HT-29 (cell line): ENCODE data around the gene ODF4. TPM values are rescaled to one million over a fixed set of nuclear protein-coding genes. Genes with fewer than 3 reads are reported as not detected.
A peak's percentile ranks its signal among the peaks of the same experiment; 100 is the strongest.

Source experiments
- DNase-seq: peaks from one replicate; pipeline ENCODE4 v3.0.0-alpha.2; 2015; ENCODE audit warnings: low spot score
- total RNA-seq: library from RNA; depleted of rRNA; stranded (reverse); fragments of >200 nt; shearing (Covaris generic); gene quantifications from 2 replicates; pipeline ENCODE4 v1.2.3, GENCODE V29; 2014; rRNA removed

Gene ODF4, protein sequence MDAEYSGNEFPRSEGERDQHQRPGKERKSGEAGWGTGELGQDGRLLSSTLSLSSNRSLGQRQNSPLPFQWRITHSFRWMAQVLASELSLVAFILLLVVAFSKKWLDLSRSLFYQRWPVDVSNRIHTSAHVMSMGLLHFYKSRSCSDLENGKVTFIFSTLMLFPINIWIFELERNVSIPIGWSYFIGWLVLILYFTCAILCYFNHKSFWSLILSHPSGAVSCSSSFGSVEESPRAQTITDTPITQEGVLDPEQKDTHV
- total RNA-seq, result not detected in 2 replicates

DNA sequence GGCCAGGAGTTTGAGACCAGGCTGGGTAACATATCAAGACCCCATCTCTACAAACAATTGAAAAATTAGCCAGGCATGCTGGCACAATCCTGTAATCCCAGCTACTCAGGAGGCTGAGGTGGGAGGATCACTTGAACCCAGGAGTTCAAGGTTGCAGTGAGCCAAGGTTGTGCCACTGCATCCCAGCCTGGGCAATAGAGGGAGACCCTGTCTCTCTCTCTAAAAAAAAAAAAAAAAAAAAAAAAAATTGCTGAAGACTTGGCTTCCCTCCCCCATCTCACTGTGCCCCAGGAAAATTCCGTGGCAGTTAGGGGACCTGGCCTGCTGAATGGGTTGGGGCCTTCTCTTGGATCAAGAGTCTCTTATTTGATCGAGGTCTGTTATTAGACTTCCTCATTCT, at the start of gene ODF4:
Gene ODF4 (plus strand): TSS at position 301 of the 400 bp plus-strand sequence. CDS start 212 bp downstream, outside the sequence.
- DNase-seq, result no peak

DNA sequence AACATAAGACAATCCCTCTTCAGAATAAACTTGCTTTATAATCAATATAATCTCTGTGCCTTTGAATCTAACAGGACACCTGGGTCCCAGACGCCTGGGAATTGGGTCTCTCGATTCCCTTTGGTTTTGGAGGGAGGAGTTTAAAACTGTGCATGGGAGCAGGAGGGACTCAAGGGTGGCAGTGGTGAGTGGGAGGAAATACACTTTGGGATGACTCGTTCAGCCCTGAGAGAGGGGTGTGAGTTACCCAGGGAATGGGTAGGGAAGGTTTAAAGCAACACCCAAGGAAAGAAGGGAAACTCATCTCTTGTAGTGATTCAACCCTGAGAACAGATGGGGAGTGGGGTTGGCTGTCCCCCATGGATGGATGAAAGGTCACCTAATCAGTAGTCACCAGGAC, 49.6 kb upstream of the ODF4 start:
- no peak for DNase-seq

GRCh38 chr17:8292639-8293395, 46.8 kb upstream of the ODF4 start:
- DNase-seq, result no peak

- DNase-seq, result no peak
These were observed 45.3 kb upstream of the ODF4 start for GRCh38 chr17:8294361-8294760.

DNA sequence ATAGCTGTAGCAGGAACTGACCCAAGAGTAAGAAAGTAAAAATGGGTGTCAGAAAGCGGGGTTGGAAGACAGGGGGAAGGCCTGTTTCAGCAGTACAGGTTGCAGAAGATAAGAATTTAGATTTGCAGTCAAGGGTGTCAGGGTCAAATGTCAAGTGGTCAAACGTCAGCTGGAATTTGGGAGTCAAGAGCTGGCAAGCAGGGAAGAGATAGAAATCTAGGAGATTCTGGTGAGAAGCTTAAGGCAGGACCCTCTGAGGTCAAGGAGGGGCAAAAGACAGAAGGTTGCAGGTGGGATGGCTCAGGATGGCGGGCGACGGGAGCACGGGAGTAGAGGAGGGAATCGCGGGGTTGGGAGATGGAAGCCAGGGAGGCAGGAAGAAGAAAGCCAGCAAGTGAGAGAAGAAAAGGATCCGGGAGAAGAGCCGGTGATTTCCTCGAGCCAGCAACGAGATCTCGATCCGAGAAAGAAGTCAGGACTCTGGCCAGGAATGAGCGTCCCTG, 44.8 kb upstream of the ODF4 start:
- no peak for DNase-seq

DNA sequence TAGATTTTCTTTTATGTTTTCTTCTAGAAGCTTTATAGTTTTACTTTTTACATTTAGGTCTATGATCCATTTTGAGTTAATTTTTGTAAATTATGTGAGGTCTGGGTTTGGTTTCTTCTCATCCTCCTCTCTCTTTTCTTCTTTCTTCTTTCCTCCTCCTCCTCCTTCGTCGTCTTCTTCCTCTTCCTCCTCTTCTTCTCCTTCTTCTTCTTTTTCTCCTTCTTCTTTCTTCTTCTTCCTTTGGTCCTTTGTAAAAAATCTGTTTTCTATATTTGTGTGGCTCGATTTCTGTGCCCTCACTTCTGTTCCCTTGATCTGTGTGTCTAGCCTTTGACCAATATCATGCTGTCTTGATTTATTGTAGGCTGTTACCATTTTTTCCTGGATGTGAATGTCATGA, 39.4 kb upstream of the ODF4 start:
- DNase-seq, result peak; percentile 13

- peak; percentile 49 for DNase-seq
These were observed 38.9 kb upstream of the ODF4 start for GRCh38 chr17:8300627-8301242.

GRCh38 chr17:8310601-8311123, 29.0 kb upstream of the ODF4 start:
- no peak for DNase-seq

GRCh38 chr17:8311131-8311790, 28.4 kb upstream of the ODF4 start:
- no peak for DNase-seq

GRCh38 chr17:8312251-8312650, 27.4 kb upstream of the ODF4 start:
- no peak for DNase-seq

GRCh38 chr17:8312726-8313600, 26.7 kb upstream of the ODF4 start:
- DNase-seq, result no peak

GRCh38 chr17:8314797-8315763, 24.6 kb upstream of the ODF4 start:
- DNase-seq, result no peak

GRCh38 chr17:8315764-8316217, 23.8 kb upstream of the ODF4 start:
- no peak for DNase-seq

DNA sequence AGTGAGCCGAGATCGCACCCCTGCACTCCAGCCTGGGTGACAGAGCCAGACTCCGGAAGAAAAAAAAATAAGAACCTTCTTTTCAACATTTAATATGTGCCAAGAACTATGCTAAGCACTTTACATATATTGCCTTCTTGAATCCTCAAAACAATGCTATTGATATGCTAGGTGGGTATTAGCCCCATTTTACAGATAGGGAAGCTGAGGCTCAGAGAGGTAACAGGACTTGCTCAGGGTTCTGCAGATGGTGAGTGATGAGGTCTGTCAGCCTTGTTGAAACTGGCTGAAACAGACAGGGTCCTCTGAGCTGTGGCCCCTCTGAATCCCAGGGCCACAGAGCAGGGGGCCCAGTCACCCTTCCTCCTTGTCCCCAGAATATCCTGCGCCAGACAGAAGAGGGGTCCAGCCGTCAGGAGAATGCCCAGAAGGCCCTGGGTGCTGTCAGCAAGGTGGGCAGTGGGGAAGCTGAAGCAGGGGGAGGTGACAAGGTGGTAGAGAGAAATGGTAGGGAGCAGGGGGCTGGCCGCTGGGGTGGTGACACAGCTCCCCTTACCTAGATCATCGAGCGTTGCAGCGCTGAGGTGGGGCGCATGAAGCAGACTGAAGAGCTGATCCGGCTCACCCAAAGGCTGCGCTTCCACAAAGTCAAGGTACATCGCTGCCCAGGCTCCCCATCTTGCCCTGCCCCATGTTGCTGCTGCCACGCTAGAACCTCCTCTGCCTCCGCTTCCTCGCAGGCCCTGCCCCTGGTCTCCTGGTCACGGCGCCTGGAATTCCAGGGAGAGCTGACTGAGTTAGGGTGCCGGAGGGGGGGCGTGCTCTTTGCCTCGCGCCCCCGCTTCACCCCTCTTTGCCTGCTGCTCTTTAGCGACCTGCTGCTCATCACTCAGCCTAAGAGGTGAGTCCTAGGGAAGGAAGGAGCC, 21.4 kb upstream of the ODF4 start:
- DNase-seq, result no peak

DNA sequence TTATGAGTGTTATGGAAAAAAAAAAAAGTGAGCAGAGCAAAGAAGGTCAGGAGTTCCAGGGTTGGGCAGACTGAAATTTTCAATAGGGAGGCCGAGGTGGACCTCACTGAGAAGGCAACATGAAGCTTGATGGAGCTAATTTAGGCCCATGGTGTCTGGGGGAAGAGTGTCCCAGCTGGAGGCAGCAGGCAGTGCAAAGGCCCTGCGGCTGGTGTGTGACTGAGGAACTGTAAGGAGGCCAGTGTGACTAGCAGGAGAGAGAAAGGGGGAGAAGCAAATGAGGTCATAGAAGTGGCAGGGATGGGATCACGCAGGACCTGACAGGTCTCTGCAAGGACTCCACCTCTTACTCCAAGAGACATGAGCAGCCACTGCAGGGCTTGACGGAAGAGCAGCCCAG, 19.4 kb upstream of the ODF4 start:
- no peak for DNase-seq

GRCh38 chr17:8320990-8321389, 18.6 kb upstream of the ODF4 start:
- DNase-seq, result no peak

GRCh38 chr17:8322061-8322460, 17.6 kb upstream of the ODF4 start:
- DNase-seq, result no peak

- no peak for DNase-seq
These were observed 15.5 kb upstream of the ODF4 start for GRCh38 chr17:8324132-8324531.
